GM12875 (cell line): Measurements from ENCODE around the gene CLIC5.

Source experiments
- H3K4me3 ChIP-seq: one replicate; pipeline ENCODE4 v1.5.1; 2011; ENCODE audit warnings: low read depth, low read length, control low read depth
- CTCF ChIP-seq: IDR thresholded peaks from 2 replicates; pipeline ENCODE4 v1.5.1; 2011; ENCODE audit warnings: low read depth, mild to moderate bottlenecking, control low read depth, inconsistent platforms, low read length, moderate library complexity, borderline replicate concordance; ENCODE audit not compliant: insufficient read depth

CLIC5 gene

GRCh38 chr6:46048646-46049297 lies 33.1 kb upstream of the CLIC5 start:
- no peak overlapping the region for H3K4me3 ChIP-seq
- TF ChIP-seq CTCF: no peak

- H3K4me3 ChIP-seq: no peak overlapping the region
- TF ChIP-seq CTCF: no peak
Measured at GRCh38 chr6:46046558-46047174, 31.0 kb upstream of the CLIC5 start.

GRCh38 chr6:46044881-46045617 lies 29.4 kb upstream of the CLIC5 start:
- no peak for TF ChIP-seq CTCF

GRCh38 chr6:46042355-46042999 lies 26.8 kb upstream of the CLIC5 start:
- TF ChIP-seq CTCF: peak; percentile 49; the same call in 1 of the 2 replicates

More at GRCh38 chr6:46044881-46045617, 29.4 kb upstream of the CLIC5 start:
- no peak overlapping the region for H3K4me3 ChIP-seq

GRCh38 chr6:46040288-46040687 lies 24.6 kb upstream of the CLIC5 start:
- TF ChIP-seq CTCF: no peak
- H3K4me3 ChIP-seq: no peak overlapping the region

More at GRCh38 chr6:46042355-46042999, 26.8 kb upstream of the CLIC5 start:
- H3K4me3 ChIP-seq: no peak overlapping the region

- no peak overlapping the region for H3K4me3 ChIP-seq
- no peak for TF ChIP-seq CTCF
Measured at GRCh38 chr6:46039646-46040045, 24.0 kb upstream of the CLIC5 start.
